ENCODE measurements around the gene DNAJB1. TPM values are rescaled to one million over a fixed set of nuclear protein-coding genes. Genes with fewer than 3 reads are reported as not detected.

DNAJB1 gene
- total RNA-seq, 1 experiment from 2014 or later, result 71.6 TPM

DNA sequence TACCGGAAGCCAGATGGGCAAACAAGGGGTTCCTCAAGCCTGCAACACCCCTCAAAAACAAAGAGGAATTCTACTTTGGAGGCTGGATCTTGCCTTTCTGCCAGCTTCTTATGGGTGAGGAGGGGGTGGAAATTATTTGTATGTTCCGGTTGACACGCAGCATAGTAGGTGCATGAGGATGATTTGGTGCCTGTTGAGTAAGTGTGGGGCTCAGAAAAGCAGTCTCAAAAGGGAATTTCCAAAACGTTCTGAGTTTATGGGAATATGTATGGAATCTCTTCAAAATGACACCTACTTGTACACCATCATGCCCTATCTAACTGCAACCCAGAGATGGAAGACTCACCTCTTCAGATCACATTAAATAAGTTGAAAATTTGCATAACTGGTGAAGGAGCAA lies 8.2 kb upstream of the DNAJB1 start:
- no TSS peak for BruUV-seq (replicated peaks)
- H3K36me3 Mint-ChIP-seq (ENCODE audit: insufficient read depth, unreplicated experiment), result peaks cover 11% of the 10 kb centered on the region
- peak overlapping the region; percentile 35 for H3K4me3 Mint-ChIP-seq (ENCODE audit: unreplicated experiment)
- intact Hi-C loops (cut with micrococcal nuclease), result loop anchor here (5.0 kb wide), 1 partner anchor 1364 kb away; no protein-coding TSS in a partner anchor
- no peak for DNase-seq (ENCODE audit: unreplicated experiment)
- TF ChIP-seq, protein P1, sequence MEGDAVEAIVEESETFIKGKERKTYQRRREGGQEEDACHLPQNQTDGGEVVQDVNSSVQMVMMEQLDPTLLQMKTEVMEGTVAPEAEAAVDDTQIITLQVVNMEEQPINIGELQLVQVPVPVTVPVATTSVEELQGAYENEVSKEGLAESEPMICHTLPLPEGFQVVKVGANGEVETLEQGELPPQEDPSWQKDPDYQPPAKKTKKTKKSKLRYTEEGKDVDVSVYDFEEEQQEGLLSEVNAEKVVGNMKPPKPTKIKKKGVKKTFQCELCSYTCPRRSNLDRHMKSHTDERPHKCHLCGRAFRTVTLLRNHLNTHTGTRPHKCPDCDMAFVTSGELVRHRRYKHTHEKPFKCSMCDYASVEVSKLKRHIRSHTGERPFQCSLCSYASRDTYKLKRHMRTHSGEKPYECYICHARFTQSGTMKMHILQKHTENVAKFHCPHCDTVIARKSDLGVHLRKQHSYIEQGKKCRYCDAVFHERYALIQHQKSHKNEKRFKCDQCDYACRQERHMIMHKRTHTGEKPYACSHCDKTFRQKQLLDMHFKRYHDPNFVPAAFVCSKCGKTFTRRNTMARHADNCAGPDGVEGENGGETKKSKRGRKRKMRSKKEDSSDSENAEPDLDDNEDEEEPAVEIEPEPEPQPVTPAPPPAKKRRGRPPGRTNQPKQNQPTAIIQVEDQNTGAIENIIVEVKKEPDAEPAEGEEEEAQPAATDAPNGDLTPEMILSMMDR (IDR thresholded peaks at IDR 0.05; ENCODE audit: unreplicated experiment), result no peak
- peak overlapping the region; percentile 82 for H3K27ac Mint-ChIP-seq (ENCODE audit: low read depth, unreplicated experiment)
- no peaks in the 10 kb centered on the region for H3K9me3 Mint-ChIP-seq (ENCODE audit: unreplicated experiment)
- ChIA-PET POLR2A (interaction anchor here (0.6 to 7.2 kb wide), 17 partner anchors 9 to 1363 kb away, joined by 3 to 148 read pairs (median 5); partner anchors contain the start of genes ADGRE5, DNAJB1, GIPC1 and ZNF333), CTCF (interaction anchor here (0.9 to 2.1 kb wide), 8 partner anchors 10 to 47 kb away, joined by 3 to 9 read pairs (median 6); no protein-coding TSS in a partner anchor)
- no peaks in the 10 kb centered on the region for H3K27me3 Mint-ChIP-seq (ENCODE audit: insufficient read depth, unreplicated experiment)
- peaks cover 27% of the 10 kb centered on the region for H3K4me1 Mint-ChIP-seq (ENCODE audit: insufficient read depth, unreplicated experiment)

DNA sequence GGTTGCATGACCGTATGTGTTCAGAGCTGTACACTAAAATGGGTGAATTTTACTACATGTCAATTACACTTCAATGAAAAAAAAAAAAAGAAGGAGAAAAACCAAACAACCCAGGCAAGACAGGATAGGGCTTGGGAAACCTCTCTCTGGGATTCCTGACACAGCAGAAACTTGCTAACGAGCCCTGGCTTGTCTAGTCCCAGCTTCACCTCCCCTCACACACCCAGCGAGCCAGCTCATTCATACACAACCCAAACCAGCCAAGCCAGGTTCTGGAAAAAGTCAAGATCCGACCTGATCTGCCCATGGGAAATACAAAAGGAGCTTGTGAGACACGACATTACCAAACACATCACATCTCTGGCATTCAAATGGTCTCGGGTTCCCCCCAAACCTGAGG lies 7.5 kb upstream of the DNAJB1 start:
- no TSS peak for BruUV-seq (replicated peaks)
- ChIA-PET CTCF (interaction anchor here (0.9 to 2.1 kb wide), 9 partner anchors 10 to 46 kb away, joined by 3 to 9 read pairs (median 4); no protein-coding TSS in a partner anchor), POLR2A (interaction anchor here (0.6 to 7.2 kb wide), 17 partner anchors 8 to 1362 kb away, joined by 3 to 148 read pairs (median 5); partner anchors contain the start of genes DNAJB1, GIPC1 and ZNF333)
- H3K9me3 Mint-ChIP-seq (ENCODE audit: unreplicated experiment), result no peaks in the 10 kb centered on the region
- TF ChIP-seq, protein P1 (IDR thresholded peaks at IDR 0.05; ENCODE audit: unreplicated experiment), result no peak
- H3K4me3 Mint-ChIP-seq (ENCODE audit: unreplicated experiment), result peak overlapping the region; percentile 35
- peaks cover 11% of the 10 kb centered on the region for H3K36me3 Mint-ChIP-seq (ENCODE audit: insufficient read depth, unreplicated experiment)
- H3K4me1 Mint-ChIP-seq (ENCODE audit: insufficient read depth, unreplicated experiment), result peaks cover 27% of the 10 kb centered on the region
- intact Hi-C loops (cut with micrococcal nuclease), result loop anchor here (5.0 kb wide), 1 partner anchor 1363 kb away; no protein-coding TSS in a partner anchor
- H3K27me3 Mint-ChIP-seq (ENCODE audit: insufficient read depth, unreplicated experiment), result no peaks in the 10 kb centered on the region
- peak overlapping the region; percentile 82 for H3K27ac Mint-ChIP-seq (ENCODE audit: low read depth, unreplicated experiment)
- DNase-seq (ENCODE audit: unreplicated experiment), result peak; percentile 94

DNA sequence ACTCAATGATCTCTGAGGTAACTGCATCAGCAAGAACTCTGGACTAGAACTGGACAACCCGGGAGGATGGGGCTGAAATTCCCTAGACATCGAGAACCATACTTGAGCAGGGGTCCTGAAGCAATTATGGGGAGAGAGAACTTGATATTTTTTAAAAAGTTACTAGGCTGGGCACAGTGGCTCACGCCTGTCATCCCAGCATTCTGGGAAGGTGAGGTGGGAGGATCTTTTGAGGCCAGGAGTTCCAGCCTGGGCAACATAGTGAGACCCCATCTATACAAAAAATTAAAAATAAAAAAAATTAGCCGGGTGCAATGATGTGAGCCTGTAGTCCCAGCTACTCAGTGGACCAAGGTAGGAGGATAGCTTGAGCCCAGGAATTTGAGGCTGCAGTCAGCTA lies 2.3 kb upstream of the DNAJB1 start:
- H3K36me3 Mint-ChIP-seq (ENCODE audit: insufficient read depth, unreplicated experiment), result peaks cover 32% of the 10 kb centered on the region
- no peak for DNase-seq (ENCODE audit: unreplicated experiment)
- CTCF ChIA-PET, result interaction anchor here (0.7 to 7.9 kb wide), 4 partner anchors 9 to 33 kb away, joined by 3 to 53 read pairs (median 5); no protein-coding TSS in a partner anchor
- intact Hi-C loops (cut with micrococcal nuclease), result no loop called here
- TF ChIP-seq, protein P1 (IDR thresholded peaks at IDR 0.05; ENCODE audit: unreplicated experiment), result no peak
- peaks cover 21% of the 10 kb centered on the region for H3K4me1 Mint-ChIP-seq (ENCODE audit: insufficient read depth, unreplicated experiment)
- H3K27ac Mint-ChIP-seq (ENCODE audit: low read depth, unreplicated experiment), result no peak overlapping the region
- BruUV-seq (replicated peaks), result no TSS peak
- H3K4me3 Mint-ChIP-seq (ENCODE audit: unreplicated experiment), result no peak overlapping the region
- POLR2A ChIA-PET, result interaction anchor here (0.6 to 1.4 kb wide), 3 partner anchors 9 to 1785 kb away, joined by 3 to 5 read pairs (median 3); partner anchors contain the start of gene GIPC1
- H3K27me3 Mint-ChIP-seq (ENCODE audit: insufficient read depth, unreplicated experiment), result no peaks in the 10 kb centered on the region
- H3K9me3 Mint-ChIP-seq (ENCODE audit: unreplicated experiment), result no peaks in the 10 kb centered on the region

DNA sequence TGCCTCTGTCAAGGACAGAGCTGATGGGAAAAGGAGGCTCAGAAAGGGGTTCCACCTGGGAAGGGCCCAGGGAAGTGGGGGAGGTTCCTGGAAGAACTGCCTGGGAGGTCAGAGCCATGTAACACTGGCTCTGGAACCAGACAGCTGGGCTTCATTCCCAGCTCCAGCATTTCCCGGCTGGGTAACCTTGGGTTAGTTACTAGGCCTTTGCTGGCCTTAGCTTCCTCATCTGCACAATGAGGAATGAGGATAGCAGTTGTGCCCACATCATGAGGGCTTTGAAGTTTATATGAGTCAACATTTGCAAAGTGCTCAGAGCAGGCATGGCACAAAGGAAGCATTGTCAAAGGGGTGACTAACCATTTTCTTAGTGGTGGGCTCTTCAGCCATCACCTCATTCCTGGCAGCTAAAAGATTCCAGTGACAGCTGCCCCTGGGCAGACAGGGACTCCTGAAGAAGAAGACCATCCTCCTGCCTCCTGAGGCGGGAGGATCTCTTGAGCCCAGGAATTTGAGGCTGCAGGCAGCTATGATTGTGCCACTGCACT lies 1.7 kb upstream of the DNAJB1 start:
- DNase-seq (ENCODE audit: unreplicated experiment), result no peak
- CTCF ChIA-PET, result interaction anchor here (0.5 to 7.9 kb wide), 4 partner anchors 9 to 37 kb away, joined by 3 to 53 read pairs (median 3); partner anchors contain the start of gene GIPC1
- POLR2A ChIA-PET, result interaction anchor here (0.5 to 5.6 kb wide), 7 partner anchors 9 to 1785 kb away, joined by 3 to 153 read pairs (median 5); partner anchors contain the start of genes DDX39A and GIPC1
- Mint-ChIP-seq H3K36me3 (ENCODE audit: insufficient read depth, unreplicated experiment) (peaks cover 38% of the 10 kb centered on the region), H3K9me3 (ENCODE audit: unreplicated experiment) (no peaks in the 10 kb centered on the region), H3K27ac (ENCODE audit: low read depth, unreplicated experiment) (peak overlapping the region; percentile 97), H3K4me3 (ENCODE audit: unreplicated experiment) (peak overlapping the region; percentile 57), H3K4me1 (ENCODE audit: insufficient read depth, unreplicated experiment) (peaks cover 23% of the 10 kb centered on the region), H3K27me3 (ENCODE audit: insufficient read depth, unreplicated experiment) (no peaks in the 10 kb centered on the region)
- intact Hi-C loops (cut with micrococcal nuclease), result no loop called here
- TF ChIP-seq, protein P1 (IDR thresholded peaks at IDR 0.05; ENCODE audit: unreplicated experiment), result no peak
- no TSS peak for BruUV-seq (replicated peaks)
